Astrocyte (in vitro differentiated cells and primary cell): Measurements from ENCODE around the gene NRIP2.

Experiments used
- EZH2 ChIP-seq: IDR thresholded peaks from 2 replicates; pipeline ENCODE4 v1.6.1; 2012; ENCODE audit warnings: mild to moderate bottlenecking, low read length, inconsistent platforms; ENCODE audit not compliant: insufficient read depth
- TF ChIP-seq, protein P1 (sequence below): IDR thresholded peaks from 2 replicates; pipeline ENCODE4 v1.5.1; 2011; ENCODE audit warnings: low read depth, mild to moderate bottlenecking, inconsistent platforms, low read length, moderate library complexity; ENCODE audit not compliant: insufficient read depth

DNA sequence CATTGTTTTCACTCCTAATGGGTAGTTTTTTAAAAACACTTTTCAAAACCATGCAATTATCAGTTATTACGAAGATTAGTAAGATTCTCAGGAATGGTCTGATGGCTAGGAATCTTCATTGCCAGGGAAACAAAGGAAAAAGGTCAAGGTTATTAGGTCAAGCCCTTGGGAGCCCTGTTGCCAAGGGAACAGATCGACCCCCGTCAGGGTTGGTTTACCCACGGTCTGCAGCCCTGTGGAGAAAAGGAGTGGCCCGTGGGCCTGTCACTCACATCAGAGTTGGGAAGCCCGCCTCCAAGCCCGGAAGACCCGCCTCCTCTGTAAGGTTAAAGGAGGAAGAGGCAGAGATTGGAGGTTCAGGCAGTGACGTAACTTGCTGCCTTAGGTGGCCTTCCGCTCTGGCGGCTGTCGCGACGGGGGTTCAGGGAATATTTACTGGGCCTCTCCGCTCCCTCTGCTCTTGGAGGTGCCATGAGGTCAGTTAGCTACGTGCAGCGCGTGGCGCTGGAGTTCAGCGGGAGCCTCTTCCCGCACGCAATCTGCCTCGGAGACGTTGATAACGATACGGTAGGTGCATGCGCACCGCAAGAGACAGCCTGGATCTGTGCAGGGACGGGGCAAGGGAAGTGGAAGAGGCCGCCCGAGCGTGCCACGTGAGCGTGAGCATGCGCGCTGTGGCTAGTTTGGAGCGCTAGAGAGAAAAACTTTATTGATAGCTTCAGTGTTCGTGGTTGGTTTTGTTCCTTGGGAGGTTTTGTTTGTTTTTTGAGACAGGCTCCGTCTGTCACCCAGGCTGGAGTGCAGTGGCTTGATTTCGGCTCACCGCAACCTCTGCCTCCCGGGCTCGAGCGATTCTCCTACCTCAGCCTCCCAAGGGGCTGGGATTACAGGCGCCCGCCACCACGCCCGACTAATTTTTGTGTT is 22.3 kb downstream of the NRIP2 start, which contains the start of gene ITFG2:
- TF ChIP-seq, protein P1, sequence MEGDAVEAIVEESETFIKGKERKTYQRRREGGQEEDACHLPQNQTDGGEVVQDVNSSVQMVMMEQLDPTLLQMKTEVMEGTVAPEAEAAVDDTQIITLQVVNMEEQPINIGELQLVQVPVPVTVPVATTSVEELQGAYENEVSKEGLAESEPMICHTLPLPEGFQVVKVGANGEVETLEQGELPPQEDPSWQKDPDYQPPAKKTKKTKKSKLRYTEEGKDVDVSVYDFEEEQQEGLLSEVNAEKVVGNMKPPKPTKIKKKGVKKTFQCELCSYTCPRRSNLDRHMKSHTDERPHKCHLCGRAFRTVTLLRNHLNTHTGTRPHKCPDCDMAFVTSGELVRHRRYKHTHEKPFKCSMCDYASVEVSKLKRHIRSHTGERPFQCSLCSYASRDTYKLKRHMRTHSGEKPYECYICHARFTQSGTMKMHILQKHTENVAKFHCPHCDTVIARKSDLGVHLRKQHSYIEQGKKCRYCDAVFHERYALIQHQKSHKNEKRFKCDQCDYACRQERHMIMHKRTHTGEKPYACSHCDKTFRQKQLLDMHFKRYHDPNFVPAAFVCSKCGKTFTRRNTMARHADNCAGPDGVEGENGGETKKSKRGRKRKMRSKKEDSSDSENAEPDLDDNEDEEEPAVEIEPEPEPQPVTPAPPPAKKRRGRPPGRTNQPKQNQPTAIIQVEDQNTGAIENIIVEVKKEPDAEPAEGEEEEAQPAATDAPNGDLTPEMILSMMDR, result no peak
- no peak for TF ChIP-seq EZH2
